HG03565 (cell line): ENCODE data around the gene SNTB2.

Experiments used
- ATAC-seq: cut with Tn5 transposase; IDR thresholded peaks from one replicate; pipeline ENCODE4 v1.9.1; 2021; ENCODE audit warnings: mild to moderate bottlenecking, moderate library complexity; ENCODE audit not compliant: unreplicated experiment

Gene SNTB2

DNA sequence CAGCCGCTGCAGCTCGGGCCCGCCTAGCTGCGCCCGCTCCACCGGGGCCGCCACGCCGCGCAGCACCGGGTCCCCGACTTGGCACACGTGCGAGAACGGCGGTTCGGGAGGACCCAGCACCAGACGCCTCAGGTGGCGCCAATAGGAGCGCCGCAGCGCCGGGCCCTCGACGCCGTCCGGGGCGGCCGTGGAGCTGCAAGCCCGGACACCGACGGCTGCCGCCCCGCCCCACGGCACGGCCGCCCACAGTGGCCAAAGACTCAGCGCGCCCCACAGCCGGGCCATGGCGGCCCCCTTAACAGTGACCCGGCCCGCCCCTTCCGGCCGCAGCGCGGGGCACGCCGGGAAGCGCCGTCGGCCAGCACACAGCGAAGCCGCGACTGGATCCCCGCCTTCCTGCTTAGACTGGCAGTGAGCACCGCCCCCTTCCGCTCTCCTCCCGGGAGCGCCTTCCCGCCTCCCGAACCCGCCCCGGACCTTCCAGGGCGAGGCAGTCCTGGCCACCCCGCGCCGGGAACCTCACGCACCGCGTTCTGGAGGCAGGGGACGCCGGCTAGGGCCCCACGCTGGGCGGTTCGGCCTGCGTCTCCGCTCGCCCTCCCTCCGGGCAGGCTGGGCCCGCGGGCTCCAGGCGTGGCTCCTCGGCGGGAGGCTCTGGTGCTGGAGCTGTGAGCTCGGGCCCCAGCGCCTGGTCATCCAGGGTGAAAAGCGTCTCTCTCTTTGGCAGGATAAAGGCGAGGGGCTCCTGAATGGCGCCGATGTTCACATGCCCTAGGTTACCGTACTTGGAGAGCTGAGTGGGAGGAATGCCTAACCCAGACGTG, 143.5 kb downstream of the SNTB2 start, which contains the start of gene PDF:
Gene PDF, minus strand, starts transcription at position 303 of the 824 bp plus-strand sequence. Its CDS starts 18 bp downstream, at position 285.
- ATAC-seq = peak; percentile 82

DNA sequence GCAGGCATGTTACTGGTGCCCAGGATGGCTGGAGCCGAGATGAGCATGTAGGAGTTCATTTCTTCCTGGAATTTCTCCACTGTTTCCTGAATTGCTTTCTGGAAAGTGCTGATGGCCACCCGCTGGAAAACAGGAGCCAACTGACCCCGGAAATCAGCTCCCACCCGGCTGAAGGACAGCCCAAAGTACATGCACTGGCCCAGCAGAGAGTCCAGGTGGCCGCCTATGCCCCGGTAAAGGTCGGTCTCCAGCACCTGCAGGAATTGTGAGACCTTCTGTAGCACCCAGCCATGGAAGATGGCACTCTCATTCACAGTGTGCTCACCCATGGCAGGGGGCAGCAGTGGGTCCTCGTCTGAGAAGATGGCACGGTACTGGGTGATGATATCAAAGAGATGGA, 147.7 kb downstream of the SNTB2 start:
- ATAC-seq = no peak

DNA sequence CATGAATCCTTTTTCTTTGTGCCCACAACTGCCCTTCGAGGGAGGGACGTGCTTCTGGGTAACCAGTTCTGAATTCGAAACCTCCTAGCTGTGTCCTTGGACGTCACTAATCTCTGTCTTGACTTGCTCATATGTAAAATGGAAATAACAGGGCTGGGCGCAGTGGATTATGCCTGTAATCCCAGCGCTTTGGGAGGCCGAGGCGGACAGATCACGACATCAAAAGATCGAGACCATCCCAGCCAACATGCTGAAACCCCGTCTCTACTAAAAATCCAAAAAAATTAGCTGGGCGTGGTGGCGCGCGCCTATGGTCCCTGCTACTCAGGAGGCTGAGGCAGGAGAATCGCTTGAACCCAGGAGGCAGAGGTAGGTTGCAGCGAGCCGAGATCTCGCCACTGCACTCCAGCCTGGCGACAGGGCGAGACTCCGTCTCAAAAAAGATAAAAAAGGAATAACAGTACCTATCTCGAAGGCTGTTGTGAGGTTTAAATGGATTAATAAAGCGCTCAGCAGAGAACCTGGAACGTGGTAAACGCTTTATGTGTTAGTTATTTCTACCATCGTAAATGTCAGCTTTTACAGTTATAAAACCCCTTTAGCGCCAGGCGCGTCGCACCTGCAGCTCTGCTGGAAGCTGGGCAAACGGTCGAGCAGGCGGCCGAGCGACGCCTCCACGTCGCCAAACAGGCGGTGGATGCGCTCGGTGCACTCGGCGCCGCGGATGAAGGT, 151.8 kb downstream of the SNTB2 start:
- no peak for ATAC-seq

DNA sequence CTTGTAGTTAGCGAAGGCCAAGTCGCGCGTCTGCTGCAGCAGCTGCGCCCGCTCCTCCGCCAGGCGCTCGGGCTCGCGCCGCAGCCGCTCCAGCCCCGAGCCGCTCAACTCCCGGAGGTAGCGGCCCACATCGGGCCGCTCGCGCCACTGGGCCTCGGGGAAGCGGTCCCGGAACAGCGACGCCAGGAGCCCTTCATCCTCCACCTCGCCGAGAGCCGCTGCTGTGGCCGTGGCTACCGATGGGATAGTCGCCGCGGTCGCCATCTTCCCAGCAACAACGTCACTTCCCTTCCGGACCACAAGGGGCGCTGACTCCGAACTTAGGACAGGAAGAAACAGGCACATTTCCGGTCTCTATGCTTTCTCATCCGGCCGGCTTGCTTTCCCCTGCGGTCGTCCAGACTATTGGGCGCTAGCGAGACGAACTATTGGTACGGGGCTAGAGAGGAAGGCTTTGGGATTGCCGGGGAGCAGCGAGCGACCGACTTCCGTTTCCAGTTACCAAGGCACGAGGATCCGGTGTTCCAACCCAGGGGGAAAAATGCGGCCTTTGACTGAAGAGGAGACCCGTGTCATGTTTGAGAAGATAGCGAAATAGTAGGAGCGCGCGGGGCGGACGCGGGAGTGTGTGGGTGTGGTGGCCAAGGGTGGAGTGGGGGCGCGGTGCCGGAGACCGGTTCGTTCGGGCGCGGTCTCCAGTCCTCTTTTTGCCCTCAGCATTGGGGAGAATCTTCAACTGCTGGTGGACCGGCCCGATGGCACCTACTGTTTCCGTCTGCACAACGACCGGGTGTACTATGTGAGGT, 152.5 kb downstream of the SNTB2 start, which contains the start of the genes COG8 and NIP7:
Gene COG8, minus strand, starts transcription at position 276 of the 806 bp plus-strand sequence. Its CDS starts 12 bp downstream, at position 264.
Gene NIP7, plus strand, starts transcription at position 484 of the 806 bp plus-strand sequence. Its CDS starts 58 bp downstream, at position 542.
- ATAC-seq = peak; percentile 80

DNA sequence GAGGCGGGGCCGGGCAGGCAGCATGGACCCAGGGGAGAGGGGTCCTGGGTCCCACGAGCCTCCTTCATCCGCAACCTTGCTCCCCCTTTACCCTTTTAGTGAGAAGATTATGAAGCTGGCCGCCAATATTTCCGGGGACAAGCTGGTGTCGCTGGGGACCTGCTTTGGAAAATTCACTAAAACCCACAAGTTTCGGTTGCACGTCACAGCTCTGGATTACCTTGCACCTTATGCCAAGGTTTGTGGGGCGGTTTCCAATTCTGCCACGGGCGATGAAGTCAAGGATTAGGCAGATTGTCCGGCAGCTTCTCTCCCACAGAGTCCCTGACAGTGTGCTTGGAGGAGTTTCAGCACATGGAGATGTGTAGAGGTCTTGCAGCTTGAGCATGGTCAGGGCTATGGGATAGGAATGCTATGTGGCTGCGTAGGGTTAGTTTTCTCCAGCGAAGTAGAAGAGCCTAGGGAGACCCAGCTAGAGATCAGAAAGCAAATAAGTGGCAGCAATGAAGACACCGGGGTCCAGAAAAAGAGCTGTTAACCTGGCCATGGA, 153.2 kb downstream of the SNTB2 start:
- no peak for ATAC-seq

DNA sequence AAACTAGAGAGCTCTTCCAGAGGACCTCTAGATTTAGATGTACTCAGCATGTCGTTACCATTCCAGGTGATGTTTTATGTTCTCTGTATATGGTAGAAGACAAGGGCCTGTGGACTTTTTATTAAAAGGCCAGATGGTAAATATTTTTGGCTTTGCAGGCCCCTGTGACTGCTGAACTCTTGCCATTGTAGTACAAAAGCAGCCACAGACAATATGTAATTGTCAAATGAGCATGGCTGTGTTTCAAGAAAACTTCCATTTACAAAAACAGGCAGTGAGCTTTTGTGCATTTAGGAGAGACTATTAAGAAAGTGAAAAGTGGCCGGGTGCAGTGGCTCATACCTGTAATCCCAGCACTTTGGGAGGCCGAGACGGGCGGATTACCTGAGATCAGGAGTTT, 157.2 kb downstream of the SNTB2 start:
- no peak for ATAC-seq

DNA sequence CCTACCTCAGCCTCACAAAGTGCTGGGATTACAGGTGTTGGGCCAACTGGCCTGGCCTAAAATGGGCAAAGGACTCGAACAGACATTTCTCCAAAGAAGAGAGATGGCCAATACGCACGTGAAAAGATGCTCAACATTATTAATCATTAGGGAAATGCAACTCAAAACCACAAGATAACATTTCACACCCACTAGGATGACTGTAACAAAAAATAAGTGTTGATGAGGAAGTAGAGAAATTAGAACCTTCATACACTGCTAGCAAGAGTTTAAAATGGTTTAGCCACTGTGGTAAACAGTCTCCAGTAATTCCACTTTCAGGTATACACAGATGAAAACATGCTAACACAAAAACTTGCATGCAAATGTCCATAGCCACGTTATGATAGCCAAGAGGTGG, 159.0 kb downstream of the SNTB2 start:
- no peak for ATAC-seq

DNA sequence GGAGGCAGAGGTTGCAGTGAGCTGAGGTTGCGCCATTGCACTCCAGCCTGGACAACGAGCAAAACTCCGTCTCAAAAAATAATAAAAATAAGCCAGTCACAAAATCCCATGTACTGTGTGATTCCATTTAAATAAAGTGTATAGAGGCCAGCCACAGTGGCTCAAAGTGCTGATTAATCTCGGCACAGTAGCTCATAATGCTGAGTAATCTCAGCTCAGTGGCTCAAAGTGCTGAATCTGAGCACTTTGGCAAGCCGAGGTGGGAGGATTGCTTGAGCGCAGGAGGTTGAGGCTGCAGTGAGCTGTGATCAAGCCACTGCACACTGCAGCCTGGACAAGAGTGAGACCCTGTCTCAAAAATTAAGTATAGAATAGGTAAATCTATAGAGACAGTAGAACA, 159.7 kb downstream of the SNTB2 start:
- ATAC-seq = no peak

DNA sequence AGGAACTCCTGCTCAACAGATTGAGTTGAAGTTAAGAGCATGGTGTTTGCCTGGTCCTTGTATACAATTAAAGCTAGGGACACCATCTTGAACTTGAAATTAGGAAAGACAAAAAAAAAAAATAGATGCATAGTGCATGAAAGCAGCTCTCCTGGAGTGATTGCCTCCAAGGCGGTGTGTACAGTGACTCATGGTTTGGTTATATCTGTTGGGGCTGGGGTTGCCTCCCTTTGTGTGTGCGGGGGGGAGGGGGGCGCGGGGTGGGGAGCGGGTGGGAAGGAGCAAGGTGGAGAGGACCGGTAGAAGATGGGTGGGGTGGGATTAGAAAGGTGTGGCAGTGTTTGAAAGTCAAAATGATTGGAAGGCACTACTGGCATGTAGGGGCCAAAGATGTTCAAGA, 161.3 kb downstream of the SNTB2 start:
- no peak for ATAC-seq

DNA sequence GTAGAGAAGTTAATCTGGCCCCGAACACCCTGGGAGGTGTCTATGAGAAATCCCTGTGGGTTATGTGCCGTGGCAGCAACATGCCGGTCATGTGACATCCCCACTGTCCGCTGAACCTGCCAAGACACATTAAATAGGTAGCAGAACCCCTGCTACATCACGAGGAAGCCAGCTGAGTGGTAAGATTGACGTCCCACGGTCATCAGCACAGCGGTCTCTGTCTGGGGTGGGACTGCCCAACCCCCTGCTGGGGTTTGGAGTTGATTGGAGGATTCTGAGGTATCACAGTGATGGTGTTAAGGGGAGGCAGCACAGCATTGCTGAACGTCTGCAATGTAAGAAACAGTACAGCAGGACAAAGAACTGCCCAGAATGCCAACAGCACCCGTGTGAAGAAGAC, 162.6 kb downstream of the SNTB2 start:
- no peak for ATAC-seq

DNA sequence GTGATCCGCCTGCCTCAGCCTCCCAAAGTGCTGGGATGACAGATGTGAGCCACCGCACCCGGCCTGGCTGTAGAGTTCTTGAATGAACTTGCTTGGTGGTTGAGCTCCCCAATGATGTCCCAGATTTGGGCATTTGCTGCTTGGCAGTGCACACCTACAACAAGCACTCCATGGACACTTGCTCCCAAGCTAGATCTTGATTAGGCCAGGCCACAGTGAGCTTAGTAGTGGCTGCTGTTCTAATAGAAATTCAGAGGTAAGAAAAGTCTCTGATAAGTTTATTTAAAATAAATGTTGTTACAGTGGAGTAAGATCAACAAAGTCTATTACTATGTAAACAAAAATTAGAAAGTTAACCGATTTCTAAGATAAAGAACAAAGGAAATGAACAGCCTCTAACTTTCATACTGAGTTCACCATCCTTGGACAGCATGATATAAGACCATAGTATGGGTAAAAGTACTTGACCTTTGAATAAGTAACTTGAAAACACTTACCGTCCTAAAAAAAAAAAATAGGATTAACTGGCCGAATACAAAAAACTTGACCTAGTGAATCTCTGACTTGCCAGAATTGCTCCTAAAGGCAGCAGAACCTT, 163.7 kb downstream of the SNTB2 start:
- ATAC-seq = no peak

DNA sequence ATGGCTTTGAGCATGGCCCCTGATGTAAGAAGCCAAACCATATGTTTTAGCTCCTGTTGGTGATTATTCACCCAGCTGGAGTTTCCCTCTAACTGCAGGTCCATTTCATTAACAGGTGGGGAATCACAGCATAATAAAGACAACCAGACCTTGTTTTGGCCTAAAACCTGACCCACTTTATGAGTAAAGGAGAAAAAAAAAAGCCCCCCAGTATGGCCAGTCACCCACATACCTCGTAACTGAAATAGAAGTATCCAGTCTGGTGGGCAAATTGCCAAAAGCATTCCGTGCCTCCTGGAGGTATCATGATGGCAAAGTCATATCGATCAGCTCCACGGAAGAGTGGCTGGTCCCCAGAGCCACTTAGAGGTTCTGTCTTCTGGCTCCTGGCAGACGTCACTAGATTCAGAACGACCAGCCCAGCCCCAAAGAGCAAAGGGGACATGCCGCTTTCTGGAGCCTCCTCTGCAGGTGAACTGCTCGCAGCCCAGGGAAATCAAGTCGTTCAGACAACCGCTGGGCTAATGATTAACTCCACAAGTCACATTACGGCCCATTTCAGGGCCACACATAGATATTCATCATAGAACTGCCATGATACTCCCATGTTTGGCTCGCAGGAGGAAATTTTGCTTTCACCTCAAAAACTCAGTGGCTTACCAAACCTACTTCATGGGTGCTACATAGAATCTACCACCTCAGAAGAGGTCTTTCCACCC, 164.5 kb downstream of the SNTB2 start, which contains the start of gene TMED6:
Gene TMED6, minus strand, starts transcription at position 478 of the 719 bp plus-strand sequence. Its CDS starts 33 bp downstream, at position 445.
- ATAC-seq = no peak
